ENCODE results near the gene SDC4. TPM values are rescaled to one million over a fixed set of nuclear protein-coding genes. Genes with fewer than 3 reads are reported as not detected.

SDC4 gene
- total and polyA plus RNA-seq, 3 donors from 2014 or later, result 124 to 234 (median 191) TPM

DNA sequence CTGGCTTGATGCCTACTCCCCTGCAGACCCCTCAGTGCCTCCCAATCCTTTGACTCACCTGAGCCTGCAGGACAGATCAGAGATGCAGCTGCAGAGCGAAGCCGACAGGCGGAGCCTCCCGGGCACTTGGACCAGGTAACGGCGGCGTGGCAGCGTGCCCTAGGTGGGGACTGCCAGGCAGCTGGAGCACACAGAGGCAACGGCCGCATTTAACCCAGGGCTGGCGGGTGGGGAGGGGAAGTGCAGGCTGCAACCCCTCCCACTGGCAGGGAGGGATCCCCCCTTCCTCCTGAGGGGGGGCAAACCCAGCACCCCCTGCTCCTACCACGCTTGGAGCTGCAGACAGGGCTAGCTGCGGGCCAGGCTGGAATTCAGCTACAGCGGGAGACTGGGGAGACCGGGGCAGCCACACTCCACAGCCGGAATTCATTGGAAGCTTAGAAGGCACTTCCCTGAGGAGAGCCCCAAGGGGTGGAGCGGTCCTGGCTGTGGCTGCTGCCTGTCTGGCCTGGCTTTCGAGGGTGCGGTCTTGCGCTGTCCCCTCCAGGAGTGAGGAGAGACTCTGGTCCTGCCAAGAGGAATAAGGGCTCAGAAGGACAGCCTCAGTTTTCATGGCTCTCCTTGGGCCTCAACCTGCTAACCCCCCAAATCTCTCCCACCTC is 40.0 kb downstream of the SDC4 start, which contains the start of gene MATN4:
Gene MATN4, minus strand, starts transcription at position 183 of the 662 bp plus-strand sequence. CDS start 2,717 bp downstream, outside the sequence.
- H3K27me3 ChIP-seq, result no peaks in the 10 kb centered on the region
- TF ChIP-seq, protein P1, sequence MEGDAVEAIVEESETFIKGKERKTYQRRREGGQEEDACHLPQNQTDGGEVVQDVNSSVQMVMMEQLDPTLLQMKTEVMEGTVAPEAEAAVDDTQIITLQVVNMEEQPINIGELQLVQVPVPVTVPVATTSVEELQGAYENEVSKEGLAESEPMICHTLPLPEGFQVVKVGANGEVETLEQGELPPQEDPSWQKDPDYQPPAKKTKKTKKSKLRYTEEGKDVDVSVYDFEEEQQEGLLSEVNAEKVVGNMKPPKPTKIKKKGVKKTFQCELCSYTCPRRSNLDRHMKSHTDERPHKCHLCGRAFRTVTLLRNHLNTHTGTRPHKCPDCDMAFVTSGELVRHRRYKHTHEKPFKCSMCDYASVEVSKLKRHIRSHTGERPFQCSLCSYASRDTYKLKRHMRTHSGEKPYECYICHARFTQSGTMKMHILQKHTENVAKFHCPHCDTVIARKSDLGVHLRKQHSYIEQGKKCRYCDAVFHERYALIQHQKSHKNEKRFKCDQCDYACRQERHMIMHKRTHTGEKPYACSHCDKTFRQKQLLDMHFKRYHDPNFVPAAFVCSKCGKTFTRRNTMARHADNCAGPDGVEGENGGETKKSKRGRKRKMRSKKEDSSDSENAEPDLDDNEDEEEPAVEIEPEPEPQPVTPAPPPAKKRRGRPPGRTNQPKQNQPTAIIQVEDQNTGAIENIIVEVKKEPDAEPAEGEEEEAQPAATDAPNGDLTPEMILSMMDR (IDR thresholded peaks at IDR 0.05), result no peak
- no peak for TF ChIP-seq POLR2A (IDR thresholded peaks at IDR 0.05)
- no peak for DNase-seq
- H3K4me1 ChIP-seq, result no peaks in the 10 kb centered on the region
- no peak within 1 kb of the TSS for H3K4me3 ChIP-seq
- no peak within 1 kb of the TSS for H3K27ac ChIP-seq
- intact Hi-C loops (cut with DNase I; ENCODE audit: low total_unique reads), result no loop called here
- H3K9me3 ChIP-seq, result no peaks in the 10 kb centered on the region
- WGBS, 2 donors, result 60 to 63% methylated on average over 17 to 20 of the region's 20 CpGs
- no peaks in the 10 kb centered on the region for H3K36me3 ChIP-seq (ENCODE audit: low read depth, missing control alignments)

- no peak for TF ChIP-seq POLR2A (IDR thresholded peaks at IDR 0.05)
- TF ChIP-seq, protein P1 (IDR thresholded peaks at IDR 0.05), result no peak
- Histone ChIP-seq H3K9me3 (no peaks in the 10 kb centered on the region), H3K36me3 (ENCODE audit: low read depth, missing control alignments) (no peaks in the 10 kb centered on the region), H3K4me1 (no peaks in the 10 kb centered on the region), H3K27ac (no peak overlapping the region), H3K27me3 (no peaks in the 10 kb centered on the region), H3K4me3 (no peak overlapping the region)
- 39 to 51% methylated on average over 16 of the region's 16 CpGs for WGBS, 2 donors
- intact Hi-C loops (cut with DNase I; ENCODE audit: low total_unique reads), result no loop called here
- DNase-seq, result no peak
These were observed 41.1 kb downstream of the SDC4 start for GRCh38 chr20:45307076-45307640.

GRCh38 chr20:45306431-45306982 is 41.7 kb downstream of the SDC4 start, which contains the start of gene RBPJL:
Gene RBPJL (plus strand): TSS chr20:45306840. CDS start chr20:45306923, 83 bp downstream.
- no peaks in the 10 kb centered on the region for H3K9me3 ChIP-seq
- peak within 1 kb of the TSS in 1 of 2 donors; percentile 29 for H3K4me3 ChIP-seq
- no peak for TF ChIP-seq POLR2A (IDR thresholded peaks at IDR 0.05)
- TF ChIP-seq, protein P1 (IDR thresholded peaks at IDR 0.05), result peak; percentile 56 to 87 (median 62)
- H3K36me3 ChIP-seq (ENCODE audit: low read depth, missing control alignments), result no peaks in the 10 kb centered on the region
- intact Hi-C loops (cut with DNase I; ENCODE audit: low total_unique reads), result no loop called here
- peak; percentile 38 for DNase-seq
- H3K27ac ChIP-seq, result no peak within 1 kb of the TSS
- 8 to 14% methylated on average over 14 to 34 of the region's 41 CpGs for WGBS, 2 donors
- H3K27me3 ChIP-seq, result no peaks in the 10 kb centered on the region
- no peaks in the 10 kb centered on the region for H3K4me1 ChIP-seq

GRCh38 chr20:45305262-45305661 is 43.0 kb downstream of the SDC4 start:
- Histone ChIP-seq H3K27me3 (no peaks in the 10 kb centered on the region), H3K27ac (no peak overlapping the region), H3K4me3 (no peak overlapping the region), H3K4me1 (no peaks in the 10 kb centered on the region), H3K36me3 (ENCODE audit: low read depth, missing control alignments) (no peaks in the 10 kb centered on the region), H3K9me3 (no peaks in the 10 kb centered on the region)
- intact Hi-C loops (cut with DNase I; ENCODE audit: low total_unique reads), result no loop called here
- no peak for TF ChIP-seq POLR2A (IDR thresholded peaks at IDR 0.05)
- WGBS, 2 donors, result 44 to 61% methylated on average over 4 of the region's 4 CpGs
- no peak for DNase-seq

- 62 to 64% methylated on average over 30 to 43 of the region's 43 CpGs for WGBS, 2 donors
- TF ChIP-seq, protein P1 (IDR thresholded peaks at IDR 0.05), result no peak
- TF ChIP-seq POLR2A (IDR thresholded peaks at IDR 0.05), result no peak
- no peak for DNase-seq
- H3K4me1 ChIP-seq, result no peaks in the 10 kb centered on the region
- H3K27ac ChIP-seq, result no peak overlapping the region
- intact Hi-C loops (cut with DNase I; ENCODE audit: low total_unique reads), result no loop called here
- H3K9me3 ChIP-seq, result no peaks in the 10 kb centered on the region
- H3K4me3 ChIP-seq, result no peak overlapping the region
- H3K27me3 ChIP-seq, result no peaks in the 10 kb centered on the region
- no peaks in the 10 kb centered on the region for H3K36me3 ChIP-seq (ENCODE audit: low read depth, missing control alignments)
These were observed 43.7 kb downstream of the SDC4 start for GRCh38 chr20:45304464-45304999.

All from testis (tissue), 3 donors.